ENCODE results near the gene SPATA9. TPM values are rescaled to one million over a fixed set of nuclear protein-coding genes. Genes with fewer than 3 reads are reported as not detected.

Gene SPATA9
- total RNA-seq, 1 experiment from 2014 or later, result 0.34 TPM

DNA sequence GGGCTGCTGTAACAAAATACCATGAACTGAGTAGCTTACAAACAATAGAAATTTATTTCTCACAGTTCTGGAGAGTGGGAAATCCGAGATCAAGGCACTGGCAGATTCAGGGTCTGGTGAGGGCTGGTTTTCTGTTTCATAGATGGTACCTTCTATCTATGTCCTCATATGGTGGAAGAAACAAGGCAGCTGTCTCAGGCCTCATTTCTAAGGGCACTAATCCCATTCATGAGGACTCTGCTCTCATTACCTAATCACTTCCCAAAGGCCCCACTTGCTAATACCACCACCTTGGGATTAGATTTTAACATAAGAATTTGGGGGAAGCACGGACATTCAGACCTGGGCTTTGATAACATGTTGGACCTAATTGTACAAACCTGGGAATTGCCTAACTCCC, 22.7 kb downstream of the SPATA9 start:
- H3K4me1 ChIP-seq, result 0 out of 2 replicates have a peak, but pooled peaks cover 4% of the 10 kb centered on the region
- Mint-ChIP-seq H3K36me3 (ENCODE audit: insufficient read depth, unreplicated experiment) (no peaks in the 10 kb centered on the region), H3K4me3 (ENCODE audit: unreplicated experiment) (no peak overlapping the region), H3K4me1 (ENCODE audit: low read depth, unreplicated experiment) (no peaks in the 10 kb centered on the region), H3K27me3 (ENCODE audit: insufficient read depth, unreplicated experiment) (no peaks in the 10 kb centered on the region), H3K27ac (ENCODE audit: unreplicated experiment) (no peak overlapping the region), H3K9me3 (ENCODE audit: unreplicated experiment) (no peaks in the 10 kb centered on the region)
- intact Hi-C loops (cut with micrococcal nuclease; ENCODE audit: unreplicated experiment), result no loop called here
- DNase-seq, result no peak
- ChIA-PET CTCF (no interaction called here), POLR2A (no interaction called here)
- no peaks in the 10 kb centered on the region for H3K9me3 ChIP-seq
- no peak overlapping the region for H3K4me3 ChIP-seq (ENCODE audit: low read depth, low read length)
- H3K27me3 ChIP-seq (replicated peaks; ENCODE audit: control insufficient read depth, insufficient read depth, low read length), result no peaks in the 10 kb centered on the region
- TF ChIP-seq, protein P1, sequence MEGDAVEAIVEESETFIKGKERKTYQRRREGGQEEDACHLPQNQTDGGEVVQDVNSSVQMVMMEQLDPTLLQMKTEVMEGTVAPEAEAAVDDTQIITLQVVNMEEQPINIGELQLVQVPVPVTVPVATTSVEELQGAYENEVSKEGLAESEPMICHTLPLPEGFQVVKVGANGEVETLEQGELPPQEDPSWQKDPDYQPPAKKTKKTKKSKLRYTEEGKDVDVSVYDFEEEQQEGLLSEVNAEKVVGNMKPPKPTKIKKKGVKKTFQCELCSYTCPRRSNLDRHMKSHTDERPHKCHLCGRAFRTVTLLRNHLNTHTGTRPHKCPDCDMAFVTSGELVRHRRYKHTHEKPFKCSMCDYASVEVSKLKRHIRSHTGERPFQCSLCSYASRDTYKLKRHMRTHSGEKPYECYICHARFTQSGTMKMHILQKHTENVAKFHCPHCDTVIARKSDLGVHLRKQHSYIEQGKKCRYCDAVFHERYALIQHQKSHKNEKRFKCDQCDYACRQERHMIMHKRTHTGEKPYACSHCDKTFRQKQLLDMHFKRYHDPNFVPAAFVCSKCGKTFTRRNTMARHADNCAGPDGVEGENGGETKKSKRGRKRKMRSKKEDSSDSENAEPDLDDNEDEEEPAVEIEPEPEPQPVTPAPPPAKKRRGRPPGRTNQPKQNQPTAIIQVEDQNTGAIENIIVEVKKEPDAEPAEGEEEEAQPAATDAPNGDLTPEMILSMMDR (IDR thresholded peaks at IDR 0.05; ENCODE audit: insufficient read depth in 1 of 2, low read depth in 1 of 2, low read length in 1 of 2, severe bottlenecking in 1 of 2, unreplicated experiment in 1 of 2), result no peak
- BruUV-seq (replicated peaks), result no TSS peak
- no peaks in the 10 kb centered on the region for H3K36me3 ChIP-seq (ENCODE audit: control insufficient read depth, insufficient read depth, low read length)

DNA sequence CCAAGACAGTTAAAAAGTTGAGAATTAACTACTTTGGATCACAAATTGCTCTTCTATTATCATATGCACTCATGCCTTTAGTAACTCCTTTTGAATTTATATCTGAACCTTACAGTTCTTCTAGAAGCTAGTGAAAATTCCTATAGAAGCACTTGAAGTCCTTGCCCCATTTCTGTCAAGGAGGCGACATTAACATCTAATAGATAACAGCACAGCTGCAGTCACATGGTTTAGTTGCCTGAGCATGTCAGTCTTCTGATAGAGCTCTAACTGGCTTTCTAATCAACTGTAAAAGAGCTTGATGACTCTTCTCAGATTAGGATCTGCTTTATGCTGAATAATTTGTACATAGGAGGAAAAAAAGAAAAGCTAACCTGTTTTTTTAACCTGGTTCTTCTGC, 27.2 kb downstream of the SPATA9 start:
- Mint-ChIP-seq H3K4me1 (ENCODE audit: low read depth, unreplicated experiment) (no peaks in the 10 kb centered on the region), H3K36me3 (ENCODE audit: insufficient read depth, unreplicated experiment) (no peaks in the 10 kb centered on the region), H3K27ac (ENCODE audit: unreplicated experiment) (no peak overlapping the region), H3K27me3 (ENCODE audit: insufficient read depth, unreplicated experiment) (no peaks in the 10 kb centered on the region), H3K9me3 (ENCODE audit: unreplicated experiment) (no peaks in the 10 kb centered on the region), H3K4me3 (ENCODE audit: unreplicated experiment) (no peak overlapping the region)
- TF ChIP-seq, protein P1 (IDR thresholded peaks at IDR 0.05; ENCODE audit: insufficient read depth in 1 of 2, low read depth in 1 of 2, low read length in 1 of 2, severe bottlenecking in 1 of 2, unreplicated experiment in 1 of 2), result no peak
- H3K4me1 ChIP-seq, result no peaks in the 10 kb centered on the region
- no peak for DNase-seq
- no peak overlapping the region for H3K4me3 ChIP-seq (ENCODE audit: low read depth, low read length)
- ChIA-PET POLR2A (interaction anchor here (1.4 kb wide), 1 partner anchor 9 kb away, joined by 5 read pairs; the partner anchor contains the start of gene RFESD), CTCF (interaction anchor here (0.6 to 0.9 kb wide), 2 partner anchors 9 to 179 kb away, joined by 3 read pairs; partner anchors contain the start of gene RFESD)
- no peaks in the 10 kb centered on the region for H3K36me3 ChIP-seq (ENCODE audit: control insufficient read depth, insufficient read depth, low read length)
- H3K27me3 ChIP-seq (replicated peaks; ENCODE audit: control insufficient read depth, insufficient read depth, low read length), result no peaks in the 10 kb centered on the region
- H3K9me3 ChIP-seq, result no peaks in the 10 kb centered on the region
- BruUV-seq (replicated peaks), result no TSS peak
- intact Hi-C loops (cut with micrococcal nuclease; ENCODE audit: unreplicated experiment), result no loop called here

DNA sequence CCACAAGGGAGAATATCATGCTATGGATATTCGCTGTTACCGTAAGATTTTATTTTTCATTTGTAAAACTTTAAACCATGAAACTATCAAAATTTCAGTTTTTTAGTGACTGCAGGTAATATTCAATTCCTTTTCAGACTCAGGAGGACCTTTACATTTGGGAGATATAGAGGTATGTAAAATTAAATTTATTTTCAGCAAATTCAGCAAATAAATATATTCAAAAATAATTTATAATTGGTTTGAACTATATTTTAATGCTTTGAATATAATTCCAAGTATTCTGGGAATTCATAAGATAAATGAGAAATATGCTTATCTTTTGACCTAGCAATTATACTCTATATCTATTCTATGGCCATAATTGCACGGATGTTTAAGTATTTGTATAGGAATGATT, 28.6 kb downstream of the SPATA9 start:
- CTCF ChIA-PET, result no interaction called here
- POLR2A ChIA-PET, result no interaction called here

More for the DNA sequence above, 28.6 kb downstream of the SPATA9 start:
- no peak overlapping the region for H3K4me3 ChIP-seq (ENCODE audit: low read depth, low read length)
- Mint-ChIP-seq H3K36me3 (ENCODE audit: insufficient read depth, unreplicated experiment) (no peaks in the 10 kb centered on the region), H3K4me3 (ENCODE audit: unreplicated experiment) (no peak overlapping the region), H3K27ac (ENCODE audit: unreplicated experiment) (no peak overlapping the region), H3K9me3 (ENCODE audit: unreplicated experiment) (no peaks in the 10 kb centered on the region), H3K27me3 (ENCODE audit: insufficient read depth, unreplicated experiment) (no peaks in the 10 kb centered on the region), H3K4me1 (ENCODE audit: low read depth, unreplicated experiment) (no peaks in the 10 kb centered on the region)
- TF ChIP-seq, protein P1 (IDR thresholded peaks at IDR 0.05; ENCODE audit: insufficient read depth in 1 of 2, low read depth in 1 of 2, low read length in 1 of 2, severe bottlenecking in 1 of 2, unreplicated experiment in 1 of 2), result no peak
- BruUV-seq (replicated peaks), result no TSS peak
- no peak for DNase-seq
- intact Hi-C loops (cut with micrococcal nuclease; ENCODE audit: unreplicated experiment), result no loop called here
- no peaks in the 10 kb centered on the region for H3K27me3 ChIP-seq (replicated peaks; ENCODE audit: control insufficient read depth, insufficient read depth, low read length)
- no peaks in the 10 kb centered on the region for H3K36me3 ChIP-seq (ENCODE audit: control insufficient read depth, insufficient read depth, low read length)
- H3K9me3 ChIP-seq, result no peaks in the 10 kb centered on the region
- no peaks in the 10 kb centered on the region for H3K4me1 ChIP-seq

Data from Caco-2 (cell line).